Measurements from ENCODE around the gene INTS15. TPM values are rescaled to one million over a fixed set of nuclear protein-coding genes. Genes with fewer than 3 reads are reported as not detected.

The INTS15 gene
- total RNA-seq, 1 donor from 2014 or later = 18.6 TPM

- H3K4me3 Mint-ChIP-seq (ENCODE audit: unreplicated experiment) = no peak overlapping the region
- peaks cover 6% of the 10 kb centered on the region for H3K36me3 Mint-ChIP-seq (ENCODE audit: low read depth, unreplicated experiment)
- Histone ChIP-seq H3K4me3 (ENCODE audit: insufficient read depth, low read depth, low read length) (no peak overlapping the region), H3K9me3 (ENCODE audit: insufficient read depth, low read depth, low read length) (no peaks in the 10 kb centered on the region), H3K79me2 (ENCODE audit: insufficient read depth, low read length) (no peaks in the 10 kb centered on the region), H3K9ac (ENCODE audit: low read length) (no peak overlapping the region), H3K36me3 (ENCODE audit: insufficient read depth, low read length) (no peaks in the 10 kb centered on the region), H3K27ac (ENCODE audit: low read depth, low read length) (no peak overlapping the region), H3K27me3 (ENCODE audit: insufficient read depth, low read length) (no peaks in the 10 kb centered on the region), H3K4me2 (ENCODE audit: low read length) (no peak overlapping the region), H2AFZ (ENCODE audit: low read depth, low read length) (no peak overlapping the region), H3K4me1 (ENCODE audit: insufficient read depth, low read length) (no peaks in the 10 kb centered on the region), H4K20me1 (ENCODE audit: insufficient read depth, low read length) (no peaks in the 10 kb centered on the region)
- FAIRE-seq = no peak
- no peaks in the 10 kb centered on the region for H3K4me1 Mint-ChIP-seq (ENCODE audit: low read depth, unreplicated experiment)
- H3K27me3 Mint-ChIP-seq (ENCODE audit: low read depth, unreplicated experiment) = peaks cover 3% of the 10 kb centered on the region
- DNase-seq (ENCODE audit: low read depth) = no peak
- no peak overlapping the region for H3K27ac Mint-ChIP-seq (ENCODE audit: unreplicated experiment)
- no peaks in the 10 kb centered on the region for H3K9me3 Mint-ChIP-seq (ENCODE audit: unreplicated experiment)
- no peak for TF ChIP-seq EZH2 (IDR thresholded peaks at IDR 0.05; ENCODE audit: insufficient read depth, low read length)
- TF ChIP-seq CTCF (IDR thresholded peaks at IDR 0.05; ENCODE audit: insufficient read depth, low read depth, low read length) = no peak
These were observed 38.2 kb downstream of the INTS15 start for GRCh38 chr7:6628045-6628444.

- Mint-ChIP-seq H3K4me3 (ENCODE audit: unreplicated experiment) (no peak overlapping the region), H3K9me3 (ENCODE audit: unreplicated experiment) (no peaks in the 10 kb centered on the region), H3K36me3 (ENCODE audit: low read depth, unreplicated experiment) (peaks cover 1% of the 10 kb centered on the region), H3K27me3 (ENCODE audit: low read depth, unreplicated experiment) (peaks cover 3% of the 10 kb centered on the region), H3K4me1 (ENCODE audit: low read depth, unreplicated experiment) (no peaks in the 10 kb centered on the region), H3K27ac (ENCODE audit: unreplicated experiment) (no peak overlapping the region)
- no peaks in the 10 kb centered on the region for H3K4me1 ChIP-seq (ENCODE audit: insufficient read depth, low read length)
- no peaks in the 10 kb centered on the region for H3K79me2 ChIP-seq (ENCODE audit: insufficient read depth, low read length)
- no peak overlapping the region for H3K4me3 ChIP-seq (ENCODE audit: insufficient read depth, low read depth, low read length)
- no peak overlapping the region for H2AFZ ChIP-seq (ENCODE audit: low read depth, low read length)
- H3K27ac ChIP-seq (ENCODE audit: low read depth, low read length) = no peak overlapping the region
- FAIRE-seq (no peak), DNase-seq (ENCODE audit: low read depth) (no peak)
- H3K4me2 ChIP-seq (ENCODE audit: low read length) = no peak overlapping the region
- TF ChIP-seq CTCF (IDR thresholded peaks at IDR 0.05; ENCODE audit: insufficient read depth, low read depth, low read length) (no peak), EZH2 (IDR thresholded peaks at IDR 0.05; ENCODE audit: insufficient read depth, low read length) (no peak)
- H3K9ac ChIP-seq (ENCODE audit: low read length) = no peak overlapping the region
- H3K36me3 ChIP-seq (ENCODE audit: insufficient read depth, low read length) = no peaks in the 10 kb centered on the region
- H4K20me1 ChIP-seq (ENCODE audit: insufficient read depth, low read length) = no peaks in the 10 kb centered on the region
- no peaks in the 10 kb centered on the region for H3K9me3 ChIP-seq (ENCODE audit: insufficient read depth, low read depth, low read length)
- H3K27me3 ChIP-seq (ENCODE audit: insufficient read depth, low read length) = no peaks in the 10 kb centered on the region
These were observed 40.4 kb downstream of the INTS15 start for GRCh38 chr7:6630007-6630849.

- Mint-ChIP-seq H3K4me1 (ENCODE audit: low read depth, unreplicated experiment) (no peaks in the 10 kb centered on the region), H3K36me3 (ENCODE audit: low read depth, unreplicated experiment) (peaks cover 1% of the 10 kb centered on the region), H3K27ac (ENCODE audit: unreplicated experiment) (no peak overlapping the region), H3K4me3 (ENCODE audit: unreplicated experiment) (no peak overlapping the region), H3K27me3 (ENCODE audit: low read depth, unreplicated experiment) (peaks cover 3% of the 10 kb centered on the region), H3K9me3 (ENCODE audit: unreplicated experiment) (no peaks in the 10 kb centered on the region)
- Histone ChIP-seq H3K36me3 (ENCODE audit: insufficient read depth, low read length) (no peaks in the 10 kb centered on the region), H3K4me2 (ENCODE audit: low read length) (no peak overlapping the region), H3K27me3 (ENCODE audit: insufficient read depth, low read length) (no peaks in the 10 kb centered on the region), H3K79me2 (ENCODE audit: insufficient read depth, low read length) (peaks cover 2% of the 10 kb centered on the region), H3K27ac (ENCODE audit: low read depth, low read length) (no peak overlapping the region), H3K4me1 (ENCODE audit: insufficient read depth, low read length) (no peaks in the 10 kb centered on the region), H2AFZ (ENCODE audit: low read depth, low read length) (no peak overlapping the region), H3K4me3 (ENCODE audit: insufficient read depth, low read depth, low read length) (no peak overlapping the region), H3K9ac (ENCODE audit: low read length) (no peak overlapping the region), H3K9me3 (ENCODE audit: insufficient read depth, low read depth, low read length) (no peaks in the 10 kb centered on the region), H4K20me1 (ENCODE audit: insufficient read depth, low read length) (no peaks in the 10 kb centered on the region)
- DNase-seq (ENCODE audit: low read depth) = no peak
- no peak for FAIRE-seq
- no peak for TF ChIP-seq EZH2 (IDR thresholded peaks at IDR 0.05; ENCODE audit: insufficient read depth, low read length)
- TF ChIP-seq CTCF (IDR thresholded peaks at IDR 0.05; ENCODE audit: insufficient read depth, low read depth, low read length) = no peak
These were observed 41.8 kb downstream of the INTS15 start for GRCh38 chr7:6631605-6632004.

Data from astrocyte (in vitro differentiated cells and primary cell).